Measurements from ENCODE around the gene ANAPC10. TPM values are rescaled to one million over a fixed set of nuclear protein-coding genes. Genes with fewer than 3 reads are reported as not detected.

ANAPC10 gene
- total and polyA plus RNA-seq, 7 donors, result 11.3 to 31.4 (median 18.0) TPM

DNA sequence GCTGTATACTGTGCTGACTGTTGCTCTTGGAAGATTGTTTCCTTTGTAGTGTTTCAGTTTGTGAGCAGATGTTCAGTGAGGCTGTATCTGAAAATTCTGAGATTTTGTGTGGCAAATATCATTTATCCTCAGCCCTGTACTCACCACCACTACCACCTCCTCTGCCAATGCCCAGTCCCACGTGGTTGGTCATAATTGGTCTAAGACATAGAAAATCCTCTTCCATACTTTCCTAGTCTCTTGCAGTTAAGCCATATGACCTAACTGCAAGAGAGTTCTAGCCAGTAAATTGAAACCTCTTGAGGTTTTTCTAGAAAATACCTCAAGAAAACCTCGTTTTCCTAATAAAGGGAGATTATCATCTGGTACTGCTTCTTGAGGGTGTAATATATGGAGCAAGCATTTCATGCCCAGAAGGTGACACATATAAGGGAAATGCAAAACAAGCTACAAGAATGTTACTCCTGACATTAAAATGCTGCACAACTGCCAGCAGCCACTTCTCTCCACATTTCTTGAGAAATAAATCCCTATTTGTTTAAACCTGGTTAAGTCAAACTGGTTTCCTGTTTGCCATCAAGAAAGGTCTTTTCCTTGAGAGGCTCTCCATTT, 32.9 kb upstream of the ANAPC10 start:
- 71% methylated on average over 2 of the region's 2 CpGs for WGBS, 2 donors
- no peak for DNase-seq
- Histone ChIP-seq H3K36me3 (peaks cover 0 to 41% (median 5%) of the 10 kb centered on the region in 4 donors), H3K27me3 (no peaks in the 10 kb centered on the region), H3K4me3 (no peak overlapping the region), H3K27ac (peak overlapping the region in 2 of 4 donors; percentile 0 to 7), H3K9me3 (no peaks in the 10 kb centered on the region), H3K4me1 (peaks cover 0 to 14% (median 8%) of the 10 kb centered on the region in 4 donors)
- TF ChIP-seq EP300 (IDR thresholded peaks at IDR 0.05), result no peak
- intact Hi-C loops (cut with DNase I), result no loop called here

DNA sequence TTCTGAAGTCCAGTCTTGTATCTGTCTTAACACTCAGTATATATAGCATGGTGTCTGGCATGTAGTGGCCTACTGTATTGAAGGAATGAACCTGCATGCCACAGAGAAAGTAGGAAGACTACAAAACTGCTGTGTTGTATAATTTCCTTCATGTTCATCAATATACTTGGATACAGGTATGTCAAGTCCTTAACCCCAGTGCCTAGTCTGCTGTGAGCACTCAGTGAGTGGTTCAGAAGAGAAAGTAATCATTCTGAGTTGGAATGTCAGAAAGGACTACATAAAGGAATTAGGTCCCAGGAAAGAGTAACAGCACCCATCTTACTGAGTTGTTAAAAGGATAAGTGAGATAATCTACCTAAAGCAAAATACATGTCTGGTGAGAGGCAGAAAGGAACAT, 32.1 kb upstream of the ANAPC10 start:
- Histone ChIP-seq H3K4me3 (no peak overlapping the region), H3K9me3 (no peaks in the 10 kb centered on the region), H3K4me1 (peaks cover 0 to 14% (median 8%) of the 10 kb centered on the region in 4 donors), H3K27me3 (no peaks in the 10 kb centered on the region), H3K27ac (no peak overlapping the region), H3K36me3 (peaks cover 2 to 49% (median 12%) of the 10 kb centered on the region in 4 donors)
- no peak for TF ChIP-seq POLR2A (IDR thresholded peaks at IDR 0.05)
- TF ChIP-seq, protein P1, sequence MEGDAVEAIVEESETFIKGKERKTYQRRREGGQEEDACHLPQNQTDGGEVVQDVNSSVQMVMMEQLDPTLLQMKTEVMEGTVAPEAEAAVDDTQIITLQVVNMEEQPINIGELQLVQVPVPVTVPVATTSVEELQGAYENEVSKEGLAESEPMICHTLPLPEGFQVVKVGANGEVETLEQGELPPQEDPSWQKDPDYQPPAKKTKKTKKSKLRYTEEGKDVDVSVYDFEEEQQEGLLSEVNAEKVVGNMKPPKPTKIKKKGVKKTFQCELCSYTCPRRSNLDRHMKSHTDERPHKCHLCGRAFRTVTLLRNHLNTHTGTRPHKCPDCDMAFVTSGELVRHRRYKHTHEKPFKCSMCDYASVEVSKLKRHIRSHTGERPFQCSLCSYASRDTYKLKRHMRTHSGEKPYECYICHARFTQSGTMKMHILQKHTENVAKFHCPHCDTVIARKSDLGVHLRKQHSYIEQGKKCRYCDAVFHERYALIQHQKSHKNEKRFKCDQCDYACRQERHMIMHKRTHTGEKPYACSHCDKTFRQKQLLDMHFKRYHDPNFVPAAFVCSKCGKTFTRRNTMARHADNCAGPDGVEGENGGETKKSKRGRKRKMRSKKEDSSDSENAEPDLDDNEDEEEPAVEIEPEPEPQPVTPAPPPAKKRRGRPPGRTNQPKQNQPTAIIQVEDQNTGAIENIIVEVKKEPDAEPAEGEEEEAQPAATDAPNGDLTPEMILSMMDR (IDR thresholded peaks at IDR 0.05), result no peak
- no peak for TF ChIP-seq EP300 (IDR thresholded peaks at IDR 0.05)
- TF ChIP-seq POLR2AphosphoS5 (IDR thresholded peaks at IDR 0.05), result no peak
- intact Hi-C loops (cut with DNase I), result no loop called here
- DNase-seq, result no peak

DNA sequence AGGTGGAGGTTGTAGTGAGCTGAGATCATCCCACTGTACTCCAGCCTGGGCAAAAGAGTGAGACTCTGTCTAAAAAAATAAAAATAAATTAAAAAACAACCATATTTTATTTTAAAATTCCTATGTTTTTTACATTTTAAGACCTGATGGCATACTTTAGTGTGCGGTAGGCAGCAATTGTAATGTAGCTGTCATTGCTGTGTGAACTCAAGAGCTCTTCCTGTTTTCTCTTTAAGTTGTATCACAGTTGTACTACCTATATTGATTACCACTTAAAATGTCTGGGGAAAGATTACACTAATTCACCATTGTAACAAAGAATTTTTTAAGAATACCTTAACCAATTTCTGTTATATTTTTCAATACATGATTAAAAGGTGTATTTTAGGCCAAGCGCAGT, 27.4 kb upstream of the ANAPC10 start:
- Histone ChIP-seq H3K4me3 (no peak overlapping the region), H3K4me1 (no peaks in the 10 kb centered on the region), H3K36me3 (peaks cover 4 to 96% (median 18%) of the 10 kb centered on the region in 4 donors), H3K27ac (no peak overlapping the region), H3K27me3 (no peaks in the 10 kb centered on the region), H3K9me3 (no peaks in the 10 kb centered on the region)
- no peak for DNase-seq
- 94 to 97% methylated on average over 2 of the region's 2 CpGs for WGBS, 2 donors
- TF ChIP-seq POLR2AphosphoS5 (IDR thresholded peaks at IDR 0.05), result no peak
- intact Hi-C loops (cut with DNase I), result no loop called here

GRCh38 chr4:145108128-145108527, 10.1 kb upstream of the ANAPC10 start:
- H3K27me3 ChIP-seq, result no peaks in the 10 kb centered on the region
- DNase-seq, result no peak
- intact Hi-C loops (cut with DNase I), result no loop called here
- no peak overlapping the region for H3K4me3 ChIP-seq
- peaks cover 0 to 4% (median 0%) of the 10 kb centered on the region in 4 donors for H3K4me1 ChIP-seq
- H3K27ac ChIP-seq, result no peak overlapping the region
- TF ChIP-seq, protein P1 (IDR thresholded peaks at IDR 0.05), result no peak
- TF ChIP-seq EP300 (IDR thresholded peaks at IDR 0.05), result no peak
- no peak for TF ChIP-seq POLR2A (IDR thresholded peaks at IDR 0.05)
- no peak for TF ChIP-seq POLR2AphosphoS5 (IDR thresholded peaks at IDR 0.05)
- H3K36me3 ChIP-seq, result peaks cover 16 to 89% (median 43%) of the 10 kb centered on the region in 4 donors
- H3K9me3 ChIP-seq, result no peaks in the 10 kb centered on the region

- H3K27ac ChIP-seq, result no peak overlapping the region
- peaks cover 6 to 79% (median 39%) of the 10 kb centered on the region in 4 donors for H3K36me3 ChIP-seq
- no peak for TF ChIP-seq POLR2A (IDR thresholded peaks at IDR 0.05)
- TF ChIP-seq EP300 (IDR thresholded peaks at IDR 0.05), result no peak
- TF ChIP-seq POLR2AphosphoS5 (IDR thresholded peaks at IDR 0.05), result no peak
- TF ChIP-seq, protein P1 (IDR thresholded peaks at IDR 0.05), result no peak
- no peak for DNase-seq
- no peak overlapping the region for H3K4me3 ChIP-seq
- intact Hi-C loops (cut with DNase I), result no loop called here
- no peaks in the 10 kb centered on the region for H3K9me3 ChIP-seq
- H3K4me1 ChIP-seq, result peaks cover 0 to 8% (median 6%) of the 10 kb centered on the region in 4 donors
- no peaks in the 10 kb centered on the region for H3K27me3 ChIP-seq
- 53 to 73% methylated on average over 2 of the region's 2 CpGs for WGBS, 2 donors
Observed at GRCh38 chr4:145107126-145107525, 9.1 kb upstream of the ANAPC10 start.

- intact Hi-C loops (cut with DNase I), result no loop called here
- Histone ChIP-seq H3K27ac (no peak overlapping the region), H3K27me3 (no peaks in the 10 kb centered on the region), H3K36me3 (peaks cover 0 to 43% (median 20%) of the 10 kb centered on the region in 4 donors), H3K4me1 (peaks cover 0 to 39% (median 30%) of the 10 kb centered on the region in 4 donors), H3K9me3 (no peaks in the 10 kb centered on the region), H3K4me3 (no peak overlapping the region)
- 67 to 87% methylated on average over 3 of the region's 3 CpGs for WGBS, 2 donors
- DNase-seq, result no peak
- TF ChIP-seq EP300 (IDR thresholded peaks at IDR 0.05) (no peak), POLR2A (IDR thresholded peaks at IDR 0.05) (no peak), POLR2AphosphoS5 (IDR thresholded peaks at IDR 0.05) (no peak)
- TF ChIP-seq, protein P1 (IDR thresholded peaks at IDR 0.05), result no peak
Observed at GRCh38 chr4:145103496-145103895, 5.5 kb upstream of the ANAPC10 start.

All from sigmoid colon (tissue), 7 donors.